Hypothalamus (tissue), 51 donors: ENCODE data around the gene TBX20.
"Not testable (repeated sequence)": the region's sequence is repeated elsewhere in the genome, so short reads cannot be mapped to it uniquely, and the experiment has no call there.

Experiments used
- DNase-seq, 51 donors: peaks; one replicate each; lab custom pipeline; 2025; lab: John Stamatoyannopoulos, UW

TBX20 gene

DNA sequence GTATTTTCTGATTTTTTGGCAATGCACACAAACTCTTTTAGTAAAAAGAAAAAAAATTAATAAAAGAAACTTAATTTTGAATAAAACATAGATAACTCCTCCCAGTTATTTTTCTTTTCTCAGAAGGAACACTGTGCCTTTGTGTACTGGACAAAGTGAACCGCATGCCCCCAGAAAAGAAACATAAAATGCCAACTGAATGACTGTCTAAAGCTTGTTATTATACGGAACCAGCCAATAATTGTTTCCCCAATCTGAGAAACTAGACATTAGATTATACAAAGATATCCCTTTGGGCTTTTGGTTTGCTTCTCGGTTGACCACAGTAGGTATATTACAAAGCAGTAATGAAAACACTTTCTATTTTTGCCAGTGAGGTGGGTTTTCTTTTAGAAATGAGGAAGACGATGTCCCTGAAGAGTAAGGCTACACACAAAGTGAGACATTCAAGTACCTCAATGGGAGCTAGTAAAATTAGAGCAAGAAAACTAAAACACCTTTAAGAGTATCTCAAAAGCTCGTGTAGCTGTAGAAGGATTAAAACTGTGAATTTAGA, 25.3 kb downstream of the TBX20 start:
- DNase-seq, result not testable (repeated sequence)

DNA sequence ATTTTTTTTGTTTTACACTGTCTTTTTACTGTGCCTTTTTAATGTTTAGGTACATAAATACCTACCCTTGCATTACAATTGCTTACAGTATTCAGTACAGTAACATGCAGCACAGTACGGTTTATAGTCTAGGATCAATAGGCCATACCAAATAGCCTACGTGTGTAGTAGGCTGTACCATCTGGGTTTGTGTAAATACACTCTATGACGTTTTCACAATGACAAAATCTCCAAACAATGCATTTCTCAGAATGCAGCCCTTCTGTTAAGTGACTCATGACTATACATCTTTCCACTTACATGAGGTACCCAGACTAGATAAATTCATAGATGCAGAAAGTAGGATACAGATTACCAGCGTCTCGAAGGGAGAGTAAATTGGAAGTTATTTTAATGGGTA, 26.5 kb downstream of the TBX20 start:
- DNase-seq, result not testable (repeated sequence)

DNA sequence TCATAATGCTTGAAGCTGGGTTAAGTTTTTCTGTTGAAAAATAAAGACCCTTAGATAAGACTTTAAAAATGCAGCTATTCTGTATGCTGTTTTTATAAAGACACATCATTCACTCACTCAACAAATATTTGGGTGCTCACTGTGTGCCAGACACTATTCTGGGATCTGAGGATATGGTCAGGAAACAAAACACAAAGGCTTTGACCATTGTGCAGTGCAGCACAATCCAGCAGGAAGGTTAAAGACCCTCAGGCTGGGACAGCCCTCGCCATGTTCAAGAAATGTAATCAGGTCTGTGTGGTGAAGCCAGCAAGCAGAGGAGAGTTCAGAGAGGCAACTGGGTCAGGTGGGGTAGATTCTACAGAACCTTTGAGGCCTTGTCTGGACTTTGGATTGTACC, 31.5 kb downstream of the TBX20 start:
- DNase-seq, result not testable (repeated sequence)

DNA sequence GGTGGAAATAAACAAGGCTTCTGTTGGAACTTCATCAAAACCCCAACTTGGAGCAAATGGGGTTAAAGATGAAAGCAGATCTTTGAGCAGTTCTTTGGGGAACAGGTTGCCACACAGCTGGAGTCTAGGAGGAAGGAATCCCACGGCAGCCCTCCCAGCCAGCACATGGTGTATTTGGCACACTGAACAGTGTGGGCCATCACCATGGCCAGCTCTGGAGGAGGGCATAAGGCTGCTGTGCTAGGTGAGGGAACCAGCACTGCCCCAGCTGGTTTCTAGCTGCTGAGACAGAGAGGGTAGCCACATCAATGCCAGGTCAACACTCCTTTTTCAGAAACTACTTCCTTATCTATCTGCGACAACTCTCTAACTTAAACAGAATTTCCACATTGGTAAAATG, 33.7 kb downstream of the TBX20 start:
- not testable (repeated sequence) for DNase-seq

DNA sequence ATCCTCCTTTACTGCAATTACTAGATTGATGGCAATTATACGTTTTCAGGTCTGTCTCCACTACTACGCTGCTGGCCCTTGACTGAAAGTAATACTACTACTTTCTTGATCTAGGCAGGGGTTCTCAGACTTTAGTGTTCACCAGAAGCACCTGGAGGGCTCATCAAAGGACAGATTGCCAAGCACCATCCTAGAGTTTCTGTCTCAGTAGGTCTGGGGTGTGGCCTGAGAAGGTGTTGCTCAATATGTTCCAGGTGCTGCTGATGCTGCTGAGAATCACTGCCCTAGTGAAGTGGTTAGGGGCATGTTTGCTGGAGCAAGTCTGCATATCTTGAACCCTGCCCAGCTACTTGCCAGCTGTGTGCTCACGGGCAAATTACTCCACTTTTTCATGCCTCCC, 37.9 kb downstream of the TBX20 start:
- not testable (repeated sequence) for DNase-seq

DNA sequence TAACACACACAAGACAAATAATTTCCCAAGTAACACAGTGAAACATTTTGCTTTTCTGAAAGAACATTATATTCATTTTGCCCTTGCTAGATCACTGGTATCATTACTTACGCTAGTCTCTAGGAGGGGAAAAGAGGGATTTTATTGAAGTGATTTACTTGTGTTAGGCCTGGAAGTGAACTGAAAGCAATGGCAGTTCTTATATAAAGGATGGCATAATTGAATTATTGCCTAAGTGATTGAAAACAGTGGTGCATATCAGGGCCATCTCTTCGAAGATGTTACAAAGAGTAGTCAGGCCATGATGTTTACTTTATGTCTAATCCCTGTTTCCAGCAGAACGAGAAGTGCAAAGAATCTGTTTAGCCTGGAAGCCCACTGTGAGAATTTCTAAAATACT, 38.8 kb downstream of the TBX20 start:
- not testable (repeated sequence) for DNase-seq

DNA sequence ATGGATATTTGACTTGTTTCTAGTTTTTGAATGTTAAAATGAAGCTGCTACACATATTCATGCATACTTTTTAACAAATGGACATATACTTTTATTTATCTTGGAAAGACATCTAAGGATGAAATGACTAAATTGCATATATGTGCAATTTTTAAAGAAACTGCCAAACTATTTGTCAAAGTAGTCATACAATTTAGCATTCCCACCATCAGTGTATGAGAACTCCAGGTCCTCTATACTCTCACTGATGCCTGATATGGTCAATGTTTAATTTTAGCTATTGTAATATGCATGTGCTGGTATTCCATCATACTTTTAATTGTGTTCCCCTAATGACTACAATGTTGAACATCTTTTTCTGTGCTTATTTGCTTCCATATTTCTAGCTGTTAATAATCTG, 47.0 kb downstream of the TBX20 start:
- DNase-seq, result not testable (repeated sequence)

DNA sequence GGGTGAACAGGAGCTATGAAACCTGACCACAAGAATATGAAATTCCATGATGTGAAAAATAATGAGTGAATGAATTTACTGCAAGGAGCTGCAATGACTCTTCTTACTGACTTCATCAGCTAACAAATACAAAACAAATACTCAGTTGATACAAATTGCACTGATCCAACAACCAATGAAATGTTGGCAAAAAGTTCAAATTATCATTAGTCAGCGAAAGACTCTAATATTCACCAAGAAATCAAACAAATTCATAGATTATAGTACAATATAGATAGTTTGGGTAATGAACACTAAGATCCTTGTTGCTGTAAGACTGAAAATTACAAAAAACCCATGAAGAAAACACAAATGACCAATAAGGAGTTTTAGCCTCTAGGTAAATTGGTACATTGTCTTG, 49.0 kb downstream of the TBX20 start:
- DNase-seq, result not testable (repeated sequence)

DNA sequence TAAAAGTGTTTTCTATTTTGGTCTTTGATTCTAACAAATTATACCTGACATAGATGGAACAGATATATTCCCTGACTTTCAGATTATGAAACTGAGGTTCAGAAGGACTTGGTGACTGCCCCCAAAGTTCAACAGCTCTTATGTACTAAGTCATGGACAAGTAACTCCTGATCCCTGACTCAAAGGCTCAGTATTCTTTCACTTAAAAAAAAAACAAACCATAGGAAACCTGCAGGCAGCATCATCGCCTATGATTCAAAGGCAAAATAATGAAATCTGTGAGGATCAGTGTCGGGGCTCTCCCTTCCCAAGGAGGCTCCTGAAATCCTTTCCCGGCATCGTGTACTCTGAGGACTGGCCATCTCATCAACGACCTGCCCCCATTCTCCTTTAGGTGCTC, 49.9 kb downstream of the TBX20 start:
- DNase-seq, result not testable (repeated sequence)

DNA sequence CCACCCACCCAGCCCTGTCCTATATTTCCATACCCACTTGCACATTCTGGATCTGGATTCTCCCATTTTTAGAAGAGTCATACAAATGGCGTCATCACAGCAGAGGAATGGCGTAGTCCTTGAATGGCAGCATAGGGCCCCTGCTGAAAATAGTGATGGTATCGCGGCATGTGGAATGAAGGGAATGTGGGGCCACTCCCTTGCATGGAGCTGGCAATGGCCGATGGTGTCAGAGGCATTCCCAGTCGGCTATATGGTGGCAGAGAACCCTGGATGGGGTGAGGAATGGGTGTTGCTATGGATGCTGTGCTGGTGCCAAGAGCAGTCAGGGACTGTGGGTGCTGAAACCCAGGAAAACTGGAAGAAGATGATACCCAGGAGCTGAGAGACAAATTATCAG, 51.5 kb downstream of the TBX20 start:
- not testable (repeated sequence) for DNase-seq

DNA sequence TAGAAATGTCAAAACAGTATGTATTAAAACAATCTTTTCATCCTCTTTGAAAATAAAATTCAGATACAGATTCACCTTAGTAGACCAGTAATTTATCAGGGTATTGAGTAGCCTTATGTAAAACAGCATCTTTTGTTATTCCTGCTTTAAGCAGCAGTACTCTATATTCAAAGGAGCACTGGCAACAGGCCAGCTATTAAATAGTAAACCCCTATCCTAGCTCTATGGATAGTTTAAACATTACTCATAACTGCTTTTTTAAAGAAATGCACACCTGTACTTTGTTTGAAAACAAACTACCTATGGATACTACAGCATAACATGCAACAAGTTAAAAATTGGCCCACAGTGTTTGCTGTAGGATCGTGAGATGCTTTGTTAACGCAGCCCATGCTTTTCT, 53.7 kb downstream of the TBX20 start:
- not testable (repeated sequence) for DNase-seq

DNA sequence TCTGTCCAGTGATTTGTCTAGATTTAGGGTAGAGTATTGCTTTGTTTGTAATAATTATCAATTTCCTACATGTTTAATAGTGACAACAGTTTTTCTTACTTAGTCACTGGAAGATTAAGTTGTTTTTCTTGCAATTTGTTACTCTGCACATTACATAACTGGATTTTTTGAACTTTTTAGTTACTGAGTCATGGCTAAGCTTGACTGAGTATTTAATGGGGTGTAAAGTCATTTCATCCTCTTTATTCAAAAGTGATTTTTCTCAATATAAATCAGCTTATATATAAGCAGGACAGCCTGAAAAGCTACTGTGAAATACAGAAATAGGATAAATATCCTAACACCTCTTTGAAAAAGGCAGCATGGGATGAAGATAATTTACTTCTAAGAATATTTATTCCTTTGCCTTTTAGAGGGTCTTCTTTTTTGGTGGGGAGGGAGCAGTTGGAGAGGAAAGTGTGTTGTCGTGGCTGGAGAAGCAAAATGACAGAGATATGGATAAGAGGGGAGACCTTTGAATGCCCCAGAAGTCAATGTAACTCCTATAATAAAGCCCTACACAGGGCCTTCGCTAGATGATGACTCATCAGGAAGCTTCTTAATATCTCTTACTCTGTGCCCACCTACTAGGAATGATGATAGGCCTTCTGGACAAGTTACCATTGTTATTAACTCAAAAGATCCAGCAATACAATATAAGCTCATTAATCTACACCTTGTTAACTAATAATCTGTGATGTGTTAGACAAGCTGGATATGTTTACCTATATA, 55.3 kb downstream of the TBX20 start:
- DNase-seq, result not testable (repeated sequence)

DNA sequence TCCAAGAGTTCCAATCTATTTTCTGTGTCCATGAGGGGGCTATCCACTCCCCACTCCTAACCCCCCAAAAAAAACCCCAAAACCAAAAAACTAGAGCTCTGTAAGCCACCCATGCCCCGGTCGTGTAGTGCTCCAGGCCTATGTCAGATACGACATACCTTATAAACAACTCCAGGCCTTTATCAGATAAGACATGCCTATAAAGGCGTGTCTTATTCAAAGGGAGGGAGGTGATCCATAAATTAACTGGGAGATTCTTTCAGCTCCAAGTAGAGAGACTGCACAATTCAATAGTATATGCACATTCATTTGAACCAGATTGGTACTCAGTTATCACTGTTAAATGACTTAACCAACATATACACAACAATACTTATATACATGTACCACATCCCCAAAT, 62.3 kb downstream of the TBX20 start:
- not testable (repeated sequence) for DNase-seq

DNA sequence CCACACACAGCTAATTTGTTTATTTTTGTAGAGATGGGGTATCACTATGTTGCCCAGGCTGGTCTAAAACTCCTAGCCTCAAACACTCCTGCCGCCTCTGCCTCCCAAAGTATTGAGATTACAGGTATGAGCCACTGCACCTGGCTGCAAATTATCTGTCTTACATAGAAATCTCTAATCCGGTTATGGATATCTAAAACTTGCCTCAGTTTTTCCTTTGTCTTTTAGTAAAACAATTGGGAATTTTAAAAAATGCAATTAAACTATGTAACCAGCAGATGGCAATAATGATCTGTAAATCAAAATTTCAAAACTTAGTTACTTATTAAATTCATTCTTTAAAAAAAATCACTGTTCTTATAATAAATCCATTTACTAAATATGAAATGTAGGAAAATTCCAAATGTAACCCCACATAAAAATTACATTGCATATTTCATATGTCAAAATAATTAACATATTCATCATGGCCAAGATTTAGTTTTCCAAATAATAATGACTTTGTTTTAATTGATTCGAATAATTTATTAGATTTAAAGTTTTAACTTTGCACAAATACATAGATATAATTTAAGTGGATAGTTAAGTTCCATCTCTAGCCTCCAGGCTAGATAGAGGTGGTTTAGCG, 63.6 kb downstream of the TBX20 start:
- DNase-seq, result not testable (repeated sequence)

DNA sequence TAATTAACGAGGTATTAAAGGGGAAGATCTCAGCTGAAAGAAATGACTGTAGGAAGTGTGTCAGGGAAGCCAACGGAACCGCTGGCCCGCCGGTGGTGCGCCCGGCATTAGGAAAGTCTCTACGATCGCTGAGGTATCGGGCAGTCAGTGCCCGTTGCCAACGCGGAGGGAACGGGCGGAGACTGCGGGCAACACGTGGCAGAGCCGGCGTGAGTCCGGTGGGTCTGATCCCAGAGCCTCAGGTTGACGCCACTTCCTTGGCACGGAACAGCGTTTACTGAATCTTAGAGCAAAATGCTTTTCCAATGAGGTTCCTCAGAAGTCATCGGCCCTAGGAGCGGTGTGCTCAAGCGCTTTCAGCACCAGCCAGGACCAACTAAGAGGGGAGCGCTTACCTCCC, 67.1 kb downstream of the TBX20 start:
- DNase-seq, result peak in 20 of 51 donors; percentile 2 to 43 (median 9)

DNA sequence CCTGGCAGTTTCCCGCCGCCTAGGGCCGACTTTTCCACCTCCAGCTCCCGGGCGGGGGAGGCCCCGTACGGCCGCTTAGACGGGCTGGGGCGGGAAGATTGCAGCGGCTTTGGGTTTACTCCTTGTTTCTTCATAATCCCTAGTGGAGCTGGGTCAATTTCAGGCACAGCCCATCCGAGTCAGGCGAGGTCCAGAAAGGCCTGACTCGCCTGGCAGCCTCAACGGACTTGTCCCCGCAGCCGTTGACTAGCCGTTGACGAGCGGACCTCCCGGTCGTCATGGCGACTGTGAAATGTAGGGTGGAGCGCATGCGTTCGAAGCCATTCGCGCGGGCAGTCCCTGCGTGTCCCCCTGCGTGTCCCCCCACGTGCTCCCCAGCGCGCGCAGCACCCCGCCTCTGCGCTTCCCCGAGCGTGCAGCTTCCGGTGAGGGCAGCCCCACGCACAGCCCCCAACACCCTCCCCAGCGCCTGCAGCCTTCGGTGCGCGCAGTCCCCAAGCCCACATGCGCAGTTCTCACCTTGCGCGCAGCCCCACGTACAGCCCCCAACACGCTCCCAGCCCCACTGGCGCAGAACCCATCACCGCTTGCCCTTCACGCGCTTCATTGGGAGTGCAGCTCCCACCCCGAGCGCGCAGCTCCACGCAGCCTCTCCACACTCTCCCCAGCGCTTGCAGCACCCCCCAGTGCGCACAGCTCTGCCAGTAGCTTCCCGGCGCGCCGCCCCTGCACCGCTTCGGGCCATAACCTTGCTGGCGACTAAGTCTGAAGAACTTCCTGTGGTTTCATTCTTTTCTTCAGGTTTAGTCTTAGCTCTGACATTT, 67.8 kb downstream of the TBX20 start:
- peak in 31 of 51 donors; percentile 5 to 77 (median 41) for DNase-seq

DNA sequence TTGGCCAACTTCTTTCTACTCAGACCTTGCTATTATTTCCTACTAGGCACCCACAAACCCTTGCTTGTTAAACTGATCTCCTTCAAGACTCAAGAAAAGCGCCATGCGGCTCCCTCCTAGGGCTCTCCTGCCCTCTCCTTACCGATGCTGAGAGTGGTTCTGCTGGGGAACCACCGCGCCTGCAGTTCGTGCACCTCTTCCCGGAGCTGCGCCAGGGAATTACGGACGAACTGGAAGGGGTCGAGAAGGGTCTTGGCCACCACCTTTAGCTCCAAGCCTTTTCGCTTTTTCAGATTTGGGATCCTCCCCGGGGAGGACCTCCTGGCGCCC, 68.4 kb downstream of the TBX20 start:
- DNase-seq, result not testable (repeated sequence)

DNA sequence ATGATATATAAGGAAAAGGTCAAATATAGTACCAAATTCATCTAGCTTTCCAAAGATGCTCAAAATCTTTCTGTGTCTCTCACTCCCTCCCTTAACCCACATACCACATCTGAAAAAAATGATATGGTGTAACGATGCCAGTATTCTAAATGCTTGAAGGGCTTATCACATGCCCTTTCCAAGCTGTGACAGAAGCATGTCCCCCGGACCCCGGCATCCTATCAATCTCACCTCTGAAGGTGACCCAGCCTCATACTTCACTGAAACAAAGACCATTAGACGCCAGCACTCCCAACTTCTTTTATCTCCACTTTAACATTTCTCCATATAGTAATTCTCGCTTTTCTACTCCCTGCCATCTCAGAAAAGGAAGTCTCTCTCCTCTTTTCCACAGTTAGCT, 68.9 kb downstream of the TBX20 start:
- not testable (repeated sequence) for DNase-seq

DNA sequence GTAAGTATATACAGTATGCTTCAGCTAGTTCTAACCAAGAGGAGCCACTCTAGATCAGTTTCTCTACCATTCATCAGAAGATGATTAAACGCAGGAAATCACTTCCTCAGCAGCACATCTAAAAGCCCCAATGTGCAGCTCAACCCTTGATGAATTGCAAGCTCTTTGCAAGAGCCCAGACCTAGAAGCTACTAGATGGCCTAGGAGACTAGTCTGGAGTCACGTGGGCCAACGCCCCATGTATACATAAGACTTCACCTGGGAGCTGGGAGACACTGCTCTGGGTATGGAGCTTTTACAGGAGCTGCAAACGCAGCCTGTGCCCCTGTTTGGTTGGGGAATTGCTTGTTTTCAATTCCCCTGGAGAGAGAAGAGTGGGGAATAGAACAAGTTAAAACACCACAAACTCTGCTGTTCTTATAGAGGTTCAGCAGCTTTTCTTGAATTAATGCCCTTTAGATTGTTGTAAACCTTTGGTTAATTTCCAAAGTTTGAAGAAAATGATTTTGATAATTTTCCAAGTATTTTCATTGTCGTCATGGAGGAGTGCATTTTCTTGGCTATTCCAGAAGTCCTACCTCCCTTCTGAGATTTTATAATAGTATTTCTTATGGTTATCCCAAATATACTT, 69.9 kb downstream of the TBX20 start:
- DNase-seq, result not testable (repeated sequence)

DNA sequence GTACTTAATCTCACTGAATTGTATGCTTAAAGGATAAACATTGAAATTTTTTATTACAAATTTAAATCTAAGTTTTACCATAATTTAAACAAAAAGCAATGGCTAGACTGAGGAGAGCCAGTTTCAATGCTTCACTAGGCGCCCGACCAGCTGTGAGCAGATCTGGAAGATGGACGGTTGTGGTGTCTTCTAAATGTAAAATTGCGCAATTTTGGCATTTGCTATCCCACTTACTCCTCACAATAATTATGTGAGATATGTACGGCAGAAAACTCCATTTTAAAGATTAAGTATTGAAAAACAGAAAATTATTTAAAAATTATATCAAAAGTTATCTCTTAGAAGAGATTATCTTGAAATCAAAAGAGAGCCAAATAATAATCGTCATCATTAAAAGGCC, 73.2 kb downstream of the TBX20 start:
- not testable (repeated sequence) for DNase-seq

DNA sequence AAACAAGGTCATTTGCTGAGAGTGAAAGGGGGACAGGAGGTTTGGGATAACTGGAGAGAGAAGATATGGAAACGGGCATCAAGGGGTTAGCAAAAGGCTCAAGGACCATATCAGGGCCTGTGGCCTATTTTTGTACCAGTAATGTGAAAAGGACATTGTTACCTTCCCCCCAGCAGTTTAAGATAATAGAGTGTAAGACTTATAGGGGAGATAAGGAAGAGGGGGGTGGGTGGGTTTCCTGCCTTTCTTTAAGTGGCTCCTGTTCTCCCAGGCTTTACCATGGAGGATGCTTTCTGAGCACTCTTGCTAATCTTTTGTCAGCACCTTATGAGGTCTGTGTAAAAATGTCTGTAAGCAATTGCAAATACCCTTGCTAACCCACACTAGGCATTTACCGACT, 80.7 kb downstream of the TBX20 start:
- not testable (repeated sequence) for DNase-seq
